ENCODE data around the gene TRIM43.
A peak's percentile ranks its signal among the peaks of the same experiment; 100 is the strongest.

Gene TRIM43

DNA sequence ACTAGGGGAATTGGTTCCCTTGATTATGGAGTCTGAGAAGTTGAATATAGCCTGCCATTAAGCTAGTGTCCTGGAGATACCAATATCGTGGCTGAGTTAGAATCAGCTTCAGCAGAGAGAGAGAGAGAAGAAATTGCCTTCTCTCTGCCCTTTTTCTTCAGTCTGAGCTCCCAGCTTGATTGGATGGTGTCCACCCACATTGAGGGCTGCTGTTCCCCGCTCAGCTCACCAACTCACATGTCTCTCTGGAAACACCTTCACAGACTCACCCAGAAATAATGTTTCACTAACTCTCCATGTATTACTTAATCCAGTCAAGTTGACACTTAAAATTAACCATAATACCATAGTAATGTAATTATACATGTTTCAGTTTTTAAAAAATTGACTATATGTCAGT is 17.9 kb upstream of the TRIM43 start:
- Histone ChIP-seq H3K4me1 (ENCODE audit: control insufficient read depth in 2 of 2, insufficient read depth in 1 of 2, low read depth in 1 of 2, low read length in 2 of 2) (no peaks in the 10 kb centered on the region), H3K4me3 (ENCODE audit: low read length in 2 of 2) (no peak overlapping the region), H3K23ac (ENCODE audit: low read depth, low read length, poor library complexity) (no peak overlapping the region), H3K9me3 (replicated peaks in 1 of 2; ENCODE audit: control insufficient read depth in 2 of 2, insufficient read depth in 1 of 2, low read depth in 1 of 2, low read length in 2 of 2) (no peaks in the 10 kb centered on the region), H3K27ac (replicated peaks; ENCODE audit: low read length) (no peak overlapping the region), H3K18ac (ENCODE audit: low read length) (no peak overlapping the region), H3K4ac (ENCODE audit: low read length) (no peak overlapping the region), H2BK120ac (ENCODE audit: low read depth, low read length) (no peak overlapping the region), H2AK5ac (ENCODE audit: low read depth, low read length) (no peak overlapping the region), H3K36me3 (replicated peaks in 1 of 2; ENCODE audit: control insufficient read depth in 2 of 2, insufficient read depth in 2 of 2, low read length in 2 of 2) (no peaks in the 10 kb centered on the region), H3K27me3 (ENCODE audit: control insufficient read depth in 3 of 3, insufficient read depth in 3 of 3, low read depth in 1 of 3, low read length in 3 of 3) (no peaks in the 10 kb centered on the region), H2BK5ac (ENCODE audit: low read length) (no peak overlapping the region), H2AFZ (ENCODE audit: low read length) (no peak overlapping the region), H4K8ac (ENCODE audit: low read depth, low read length) (no peak overlapping the region), H2BK12ac (ENCODE audit: low read length) (no peak overlapping the region), H4K91ac (ENCODE audit: low read depth, low read length, poor library complexity) (no peak overlapping the region), H3K79me1 (ENCODE audit: low read depth, low read length) (no peaks in the 10 kb centered on the region), H3K4me2 (ENCODE audit: insufficient read depth, low read length, poor library complexity, severe bottlenecking) (no peak overlapping the region), H3K9ac (ENCODE audit: low read depth, low read length, poor library complexity) (no peak overlapping the region), H2BK15ac (ENCODE audit: low read length) (no peak overlapping the region), H3K14ac (ENCODE audit: low read length) (no peak overlapping the region)
- WGBS, 2 donors (ENCODE audit: extremely low coverage in 2 of 2, insufficient read length in 2 of 2, insufficient replicate concordance in 1 of 2), result no CpG with 5 or more reads among the region's 2 CpGs
- no peak for DNase-seq (ENCODE audit: low spot score)

DNA sequence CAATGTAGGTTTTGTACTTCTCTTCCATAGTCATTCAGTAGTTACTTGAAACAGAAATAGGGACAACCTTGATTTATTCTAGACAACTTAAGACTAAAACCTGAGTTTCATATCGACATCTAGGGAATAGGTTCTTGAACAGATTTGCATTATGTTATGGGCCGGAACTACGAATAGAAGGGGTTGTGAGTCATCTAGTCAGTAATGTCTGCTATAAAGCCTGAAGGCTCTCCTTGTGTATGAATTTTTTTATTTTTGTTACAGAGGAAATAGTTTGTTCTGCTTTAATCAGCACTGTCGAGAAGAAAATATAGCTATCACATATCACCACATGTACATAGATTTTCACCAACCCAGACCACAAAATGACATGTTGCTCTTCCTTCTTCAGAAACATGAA is 17.3 kb upstream of the TRIM43 start:
- no peak overlapping the region for H2AFZ ChIP-seq (ENCODE audit: low read length)
- H3K9me3 ChIP-seq (replicated peaks in 1 of 2; ENCODE audit: control insufficient read depth in 2 of 2, insufficient read depth in 1 of 2, low read depth in 1 of 2, low read length in 2 of 2), result no peaks in the 10 kb centered on the region
- no peaks in the 10 kb centered on the region for H3K79me1 ChIP-seq (ENCODE audit: low read depth, low read length)
- H2AK5ac ChIP-seq (ENCODE audit: low read depth, low read length), result no peak overlapping the region
- no peak overlapping the region for H3K14ac ChIP-seq (ENCODE audit: low read length)
- no peak overlapping the region for H4K8ac ChIP-seq (ENCODE audit: low read depth, low read length)
- H3K23ac ChIP-seq (ENCODE audit: low read depth, low read length, poor library complexity), result no peak overlapping the region
- H2BK5ac ChIP-seq (ENCODE audit: low read length), result no peak overlapping the region
- H3K27ac ChIP-seq (replicated peaks; ENCODE audit: low read length), result no peak overlapping the region
- no peaks in the 10 kb centered on the region for H3K36me3 ChIP-seq (replicated peaks in 1 of 2; ENCODE audit: control insufficient read depth in 2 of 2, insufficient read depth in 2 of 2, low read length in 2 of 2)
- no peaks in the 10 kb centered on the region for H3K27me3 ChIP-seq (ENCODE audit: control insufficient read depth in 3 of 3, insufficient read depth in 3 of 3, low read depth in 1 of 3, low read length in 3 of 3)
- no peak overlapping the region for H3K9ac ChIP-seq (ENCODE audit: low read depth, low read length, poor library complexity)
- H2BK120ac ChIP-seq (ENCODE audit: low read depth, low read length), result no peak overlapping the region
- no peak for DNase-seq (ENCODE audit: low spot score)
- no peak overlapping the region for H2BK12ac ChIP-seq (ENCODE audit: low read length)
- H3K4me2 ChIP-seq (ENCODE audit: insufficient read depth, low read length, poor library complexity, severe bottlenecking), result no peak overlapping the region
- no peak overlapping the region for H3K4me3 ChIP-seq (ENCODE audit: low read length in 2 of 2)
- no peak overlapping the region for H4K91ac ChIP-seq (ENCODE audit: low read depth, low read length, poor library complexity)
- H3K4me1 ChIP-seq (ENCODE audit: control insufficient read depth in 2 of 2, insufficient read depth in 1 of 2, low read depth in 1 of 2, low read length in 2 of 2), result no peaks in the 10 kb centered on the region
- no peak overlapping the region for H3K4ac ChIP-seq (ENCODE audit: low read length)
- no CpG with 5 or more reads among the region's 4 CpGs for WGBS, 2 donors (ENCODE audit: extremely low coverage in 2 of 2, insufficient read length in 2 of 2, insufficient replicate concordance in 1 of 2)
- no peak overlapping the region for H2BK15ac ChIP-seq (ENCODE audit: low read length)
- no peak overlapping the region for H3K18ac ChIP-seq (ENCODE audit: low read length)

GRCh38 chr2:95575857-95576256 is 15.9 kb upstream of the TRIM43 start:
- no peak overlapping the region for H3K4me3 ChIP-seq (ENCODE audit: low read length in 2 of 2)
- H3K18ac ChIP-seq (ENCODE audit: low read length), result no peak overlapping the region
- no peak overlapping the region for H3K23ac ChIP-seq (ENCODE audit: low read depth, low read length, poor library complexity)
- H4K91ac ChIP-seq (ENCODE audit: low read depth, low read length, poor library complexity), result no peak overlapping the region
- H2AK5ac ChIP-seq (ENCODE audit: low read depth, low read length), result no peak overlapping the region
- H3K79me1 ChIP-seq (ENCODE audit: low read depth, low read length), result no peaks in the 10 kb centered on the region
- H3K27ac ChIP-seq (replicated peaks; ENCODE audit: low read length), result no peak overlapping the region
- no peaks in the 10 kb centered on the region for H3K27me3 ChIP-seq (ENCODE audit: control insufficient read depth in 3 of 3, insufficient read depth in 3 of 3, low read depth in 1 of 3, low read length in 3 of 3)
- no peak overlapping the region for H4K8ac ChIP-seq (ENCODE audit: low read depth, low read length)
- H3K36me3 ChIP-seq (replicated peaks in 1 of 2; ENCODE audit: control insufficient read depth in 2 of 2, insufficient read depth in 2 of 2, low read length in 2 of 2), result no peaks in the 10 kb centered on the region
- no peak overlapping the region for H3K4me2 ChIP-seq (ENCODE audit: insufficient read depth, low read length, poor library complexity, severe bottlenecking)
- no peak overlapping the region for H2BK5ac ChIP-seq (ENCODE audit: low read length)
- DNase-seq (ENCODE audit: low spot score), result no peak
- no peak overlapping the region for H2BK15ac ChIP-seq (ENCODE audit: low read length)
- H3K9ac ChIP-seq (ENCODE audit: low read depth, low read length, poor library complexity), result no peak overlapping the region
- H2AFZ ChIP-seq (ENCODE audit: low read length), result no peak overlapping the region
- no peak overlapping the region for H3K14ac ChIP-seq (ENCODE audit: low read length)
- H2BK120ac ChIP-seq (ENCODE audit: low read depth, low read length), result no peak overlapping the region
- no peak overlapping the region for H3K4ac ChIP-seq (ENCODE audit: low read length)
- H3K4me1 ChIP-seq (ENCODE audit: control insufficient read depth in 2 of 2, insufficient read depth in 1 of 2, low read depth in 1 of 2, low read length in 2 of 2), result no peaks in the 10 kb centered on the region
- no peak overlapping the region for H2BK12ac ChIP-seq (ENCODE audit: low read length)
- no peaks in the 10 kb centered on the region for H3K9me3 ChIP-seq (replicated peaks in 1 of 2; ENCODE audit: control insufficient read depth in 2 of 2, insufficient read depth in 1 of 2, low read depth in 1 of 2, low read length in 2 of 2)

GRCh38 chr2:95578539-95578938 is 13.3 kb upstream of the TRIM43 start:
- H3K23ac ChIP-seq (ENCODE audit: low read depth, low read length, poor library complexity), result no peak overlapping the region
- H2BK5ac ChIP-seq (ENCODE audit: low read length), result no peak overlapping the region
- H3K4me2 ChIP-seq (ENCODE audit: insufficient read depth, low read length, poor library complexity, severe bottlenecking), result no peak overlapping the region
- no peaks in the 10 kb centered on the region for H3K36me3 ChIP-seq (replicated peaks in 1 of 2; ENCODE audit: control insufficient read depth in 2 of 2, insufficient read depth in 2 of 2, low read length in 2 of 2)
- H3K4ac ChIP-seq (ENCODE audit: low read length), result no peak overlapping the region
- no peak overlapping the region for H3K14ac ChIP-seq (ENCODE audit: low read length)
- no CpG with 5 or more reads among the region's 1 CpG for WGBS, 2 donors (ENCODE audit: extremely low coverage in 2 of 2, insufficient read length in 2 of 2, insufficient replicate concordance in 1 of 2)
- no peak overlapping the region for H3K9ac ChIP-seq (ENCODE audit: low read depth, low read length, poor library complexity)
- H3K79me1 ChIP-seq (ENCODE audit: low read depth, low read length), result no peaks in the 10 kb centered on the region
- no peak overlapping the region for H4K91ac ChIP-seq (ENCODE audit: low read depth, low read length, poor library complexity)
- H3K9me3 ChIP-seq (replicated peaks in 1 of 2; ENCODE audit: control insufficient read depth in 2 of 2, insufficient read depth in 1 of 2, low read depth in 1 of 2, low read length in 2 of 2), result no peaks in the 10 kb centered on the region
- DNase-seq (ENCODE audit: low spot score), result no peak
- H2BK12ac ChIP-seq (ENCODE audit: low read length), result no peak overlapping the region
- no peak overlapping the region for H3K27ac ChIP-seq (replicated peaks; ENCODE audit: low read length)
- no peaks in the 10 kb centered on the region for H3K27me3 ChIP-seq (ENCODE audit: control insufficient read depth in 3 of 3, insufficient read depth in 3 of 3, low read depth in 1 of 3, low read length in 3 of 3)
- no peak overlapping the region for H2BK15ac ChIP-seq (ENCODE audit: low read length)
- H2AK5ac ChIP-seq (ENCODE audit: low read depth, low read length), result no peak overlapping the region
- H2BK120ac ChIP-seq (ENCODE audit: low read depth, low read length), result no peak overlapping the region
- H3K4me1 ChIP-seq (ENCODE audit: control insufficient read depth in 2 of 2, insufficient read depth in 1 of 2, low read depth in 1 of 2, low read length in 2 of 2), result no peaks in the 10 kb centered on the region
- no peak overlapping the region for H4K8ac ChIP-seq (ENCODE audit: low read depth, low read length)
- peak overlapping the region; percentile 77 for H2AFZ ChIP-seq (ENCODE audit: low read length)
- H3K18ac ChIP-seq (ENCODE audit: low read length), result no peak overlapping the region
- H3K4me3 ChIP-seq (ENCODE audit: low read length in 2 of 2), result no peak overlapping the region
